ENCODE data around the gene TCEA3.
A peak's percentile ranks its signal among the peaks of the same experiment; 100 is the strongest.

TCEA3 gene

GRCh38 chr1:23402286-23403037 is 22.1 kb downstream of the TCEA3 start:
- H2BK5ac ChIP-seq (ENCODE audit: low read length) = no peak overlapping the region
- H3K18ac ChIP-seq (ENCODE audit: low read length) = no peak overlapping the region
- no peak overlapping the region for H4K91ac ChIP-seq (ENCODE audit: low read depth, low read length, poor library complexity)
- H4K8ac ChIP-seq (ENCODE audit: low read depth, low read length) = no peak overlapping the region
- no peaks in the 10 kb centered on the region for H3K79me1 ChIP-seq (ENCODE audit: low read depth, low read length)
- H3K4me1 ChIP-seq (ENCODE audit: control insufficient read depth in 2 of 2, insufficient read depth in 1 of 2, low read depth in 1 of 2, low read length in 2 of 2) = peaks cover 6 to 8% of the 10 kb centered on the region in 2 donors
- H3K23ac ChIP-seq (ENCODE audit: low read depth, low read length, poor library complexity) = no peak overlapping the region
- DNase-seq (ENCODE audit: low spot score) = no peak
- no peak overlapping the region for H2BK12ac ChIP-seq (ENCODE audit: low read length)
- H3K4me3 ChIP-seq (ENCODE audit: low read length in 2 of 2) = peak overlapping the region in 1 of 2 donors; percentile 41
- no peaks in the 10 kb centered on the region for H3K36me3 ChIP-seq (replicated peaks in 1 of 2; ENCODE audit: control insufficient read depth in 2 of 2, insufficient read depth in 2 of 2, low read length in 2 of 2)
- H3K27me3 ChIP-seq (ENCODE audit: control insufficient read depth in 3 of 3, insufficient read depth in 3 of 3, low read depth in 1 of 3, low read length in 3 of 3) = peaks cover 0 to 2% (median 0%) of the 10 kb centered on the region in 3 experiments
- no peak overlapping the region for H3K14ac ChIP-seq (ENCODE audit: low read length)
- H3K4ac ChIP-seq (ENCODE audit: low read length) = no peak overlapping the region
- H3K27ac ChIP-seq (replicated peaks; ENCODE audit: low read length) = no peak overlapping the region
- no peak overlapping the region for H2AK5ac ChIP-seq (ENCODE audit: low read depth, low read length)
- no CpG with 5 or more reads among the region's 11 CpGs for WGBS, 2 donors (ENCODE audit: extremely low coverage in 2 of 2, insufficient read length in 2 of 2, insufficient replicate concordance in 1 of 2)
- no peak overlapping the region for H3K9ac ChIP-seq (ENCODE audit: low read depth, low read length, poor library complexity)
- no peaks in the 10 kb centered on the region for H3K9me3 ChIP-seq (replicated peaks in 1 of 2; ENCODE audit: control insufficient read depth in 2 of 2, insufficient read depth in 1 of 2, low read depth in 1 of 2, low read length in 2 of 2)
- no peak overlapping the region for H2BK120ac ChIP-seq (ENCODE audit: low read depth, low read length)
- H2BK15ac ChIP-seq (ENCODE audit: low read length) = no peak overlapping the region
- no peak overlapping the region for H3K4me2 ChIP-seq (ENCODE audit: insufficient read depth, low read length, poor library complexity, severe bottlenecking)
- H2AFZ ChIP-seq (ENCODE audit: low read length) = peak overlapping the region; percentile 55

GRCh38 chr1:23401313-23401712 is 23.2 kb downstream of the TCEA3 start:
- Histone ChIP-seq H3K4ac (ENCODE audit: low read length) (no peak overlapping the region), H2AK5ac (ENCODE audit: low read depth, low read length) (no peak overlapping the region), H4K91ac (ENCODE audit: low read depth, low read length, poor library complexity) (no peak overlapping the region), H3K4me1 (ENCODE audit: control insufficient read depth in 2 of 2, insufficient read depth in 1 of 2, low read depth in 1 of 2, low read length in 2 of 2) (peaks cover 6 to 8% of the 10 kb centered on the region in 2 donors), H3K23ac (ENCODE audit: low read depth, low read length, poor library complexity) (no peak overlapping the region), H3K14ac (ENCODE audit: low read length) (no peak overlapping the region), H2BK15ac (ENCODE audit: low read length) (peak overlapping the region; percentile 75), H3K18ac (ENCODE audit: low read length) (no peak overlapping the region), H3K36me3 (replicated peaks in 1 of 2; ENCODE audit: control insufficient read depth in 2 of 2, insufficient read depth in 2 of 2, low read length in 2 of 2) (no peaks in the 10 kb centered on the region), H3K79me1 (ENCODE audit: low read depth, low read length) (no peaks in the 10 kb centered on the region), H3K4me2 (ENCODE audit: insufficient read depth, low read length, poor library complexity, severe bottlenecking) (no peak overlapping the region), H2BK5ac (ENCODE audit: low read length) (no peak overlapping the region), H3K27ac (replicated peaks; ENCODE audit: low read length) (no peak overlapping the region), H3K9ac (ENCODE audit: low read depth, low read length, poor library complexity) (no peak overlapping the region), H4K8ac (ENCODE audit: low read depth, low read length) (no peak overlapping the region), H2BK12ac (ENCODE audit: low read length) (no peak overlapping the region), H2BK120ac (ENCODE audit: low read depth, low read length) (no peak overlapping the region), H3K4me3 (ENCODE audit: low read length in 2 of 2) (no peak overlapping the region), H3K27me3 (ENCODE audit: control insufficient read depth in 3 of 3, insufficient read depth in 3 of 3, low read depth in 1 of 3, low read length in 3 of 3) (peaks cover 0 to 2% (median 0%) of the 10 kb centered on the region in 3 experiments), H2AFZ (ENCODE audit: low read length) (no peak overlapping the region), H3K9me3 (replicated peaks in 1 of 2; ENCODE audit: control insufficient read depth in 2 of 2, insufficient read depth in 1 of 2, low read depth in 1 of 2, low read length in 2 of 2) (no peaks in the 10 kb centered on the region)
- no CpG with 5 or more reads among the region's 6 CpGs for WGBS, 2 donors (ENCODE audit: extremely low coverage in 2 of 2, insufficient read length in 2 of 2, insufficient replicate concordance in 1 of 2)
- DNase-seq (ENCODE audit: low spot score) = no peak

DNA sequence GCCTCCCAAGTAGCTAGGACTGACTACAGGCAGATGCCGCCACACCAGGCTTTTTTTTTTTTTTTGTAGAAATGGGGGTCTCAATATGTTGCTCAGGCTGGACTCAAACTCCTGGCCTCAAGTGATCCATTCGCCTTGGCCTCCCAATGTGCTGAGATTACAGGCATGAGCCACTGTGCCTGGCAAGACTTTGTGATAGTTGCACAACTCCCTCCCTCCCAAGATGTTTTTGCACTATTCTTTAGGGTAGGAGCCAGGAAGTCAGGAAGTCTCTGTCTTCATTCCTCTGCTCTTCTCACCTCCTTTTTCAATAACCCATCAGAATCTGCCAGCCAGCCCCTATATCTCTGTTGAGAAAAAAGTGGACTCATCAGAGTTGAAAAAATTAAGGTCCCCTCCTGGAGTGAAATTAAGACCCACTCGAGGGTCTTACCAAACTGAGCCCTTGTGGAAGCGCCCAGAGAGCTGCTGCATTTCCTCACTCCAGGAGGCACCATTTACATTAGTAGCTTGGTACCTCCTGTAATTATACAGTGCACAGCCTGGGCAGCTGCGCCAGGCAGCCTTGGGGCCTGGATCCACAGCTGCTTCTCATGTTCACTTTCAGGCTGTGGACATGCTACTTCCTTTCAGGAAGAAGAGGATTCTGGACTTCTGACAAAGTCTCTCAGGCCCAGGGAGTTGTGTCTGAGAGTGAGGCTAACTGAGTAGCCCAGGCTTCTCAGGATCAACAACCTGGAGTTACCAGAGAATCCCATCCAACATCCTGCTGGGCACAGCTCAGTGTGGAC is 24.0 kb downstream of the TCEA3 start:
- Histone ChIP-seq H3K18ac (ENCODE audit: low read length) (no peak overlapping the region), H3K4me2 (ENCODE audit: insufficient read depth, low read length, poor library complexity, severe bottlenecking) (no peak overlapping the region), H3K27me3 (ENCODE audit: control insufficient read depth in 3 of 3, insufficient read depth in 3 of 3, low read depth in 1 of 3, low read length in 3 of 3) (peaks cover 0 to 2% (median 0%) of the 10 kb centered on the region in 3 experiments), H3K4ac (ENCODE audit: low read length) (no peak overlapping the region), H2AFZ (ENCODE audit: low read length) (no peak overlapping the region), H3K23ac (ENCODE audit: low read depth, low read length, poor library complexity) (no peak overlapping the region), H3K36me3 (replicated peaks in 1 of 2; ENCODE audit: control insufficient read depth in 2 of 2, insufficient read depth in 2 of 2, low read length in 2 of 2) (no peaks in the 10 kb centered on the region), H2BK15ac (ENCODE audit: low read length) (no peak overlapping the region), H3K27ac (replicated peaks; ENCODE audit: low read length) (no peak overlapping the region), H3K14ac (ENCODE audit: low read length) (no peak overlapping the region), H3K4me1 (ENCODE audit: control insufficient read depth in 2 of 2, insufficient read depth in 1 of 2, low read depth in 1 of 2, low read length in 2 of 2) (peaks cover 6 to 8% of the 10 kb centered on the region in 2 donors), H2BK5ac (ENCODE audit: low read length) (no peak overlapping the region), H2BK120ac (ENCODE audit: low read depth, low read length) (no peak overlapping the region), H2AK5ac (ENCODE audit: low read depth, low read length) (peak overlapping the region; percentile 10), H3K79me1 (ENCODE audit: low read depth, low read length) (no peaks in the 10 kb centered on the region), H4K8ac (ENCODE audit: low read depth, low read length) (no peak overlapping the region), H3K9ac (ENCODE audit: low read depth, low read length, poor library complexity) (no peak overlapping the region), H4K91ac (ENCODE audit: low read depth, low read length, poor library complexity) (no peak overlapping the region), H3K9me3 (replicated peaks in 1 of 2; ENCODE audit: control insufficient read depth in 2 of 2, insufficient read depth in 1 of 2, low read depth in 1 of 2, low read length in 2 of 2) (no peaks in the 10 kb centered on the region), H3K4me3 (ENCODE audit: low read length in 2 of 2) (no peak overlapping the region), H2BK12ac (ENCODE audit: low read length) (no peak overlapping the region)
- WGBS, 2 donors (ENCODE audit: extremely low coverage in 2 of 2, insufficient read length in 2 of 2, insufficient replicate concordance in 1 of 2) = no CpG with 5 or more reads among the region's 5 CpGs
- no peak for DNase-seq (ENCODE audit: low spot score)

DNA sequence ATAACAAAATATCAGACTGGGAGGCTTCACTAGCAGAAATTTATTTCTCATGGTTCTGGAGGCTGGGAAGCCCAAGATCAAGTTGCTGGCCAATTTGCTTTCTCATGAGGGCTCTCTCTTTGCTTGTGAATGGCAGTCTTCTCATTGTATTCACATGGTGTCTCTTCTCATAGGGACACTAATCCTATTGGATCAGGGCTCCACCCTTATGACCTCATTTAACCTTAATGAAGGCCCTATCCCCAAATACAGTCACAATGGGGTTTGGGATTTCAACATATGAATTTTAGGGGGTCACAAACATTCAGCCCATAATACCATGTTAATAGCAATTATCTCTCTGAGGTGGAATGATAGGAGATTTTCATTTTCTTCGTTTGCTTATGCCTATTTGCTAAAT is 25.3 kb downstream of the TCEA3 start:
- no peak overlapping the region for H3K14ac ChIP-seq (ENCODE audit: low read length)
- H3K4me2 ChIP-seq (ENCODE audit: insufficient read depth, low read length, poor library complexity, severe bottlenecking) = no peak overlapping the region
- H2BK12ac ChIP-seq (ENCODE audit: low read length) = no peak overlapping the region
- H4K91ac ChIP-seq (ENCODE audit: low read depth, low read length, poor library complexity) = no peak overlapping the region
- H3K36me3 ChIP-seq (replicated peaks in 1 of 2; ENCODE audit: control insufficient read depth in 2 of 2, insufficient read depth in 2 of 2, low read length in 2 of 2) = no peaks in the 10 kb centered on the region
- peaks cover 0 to under 1% of the 10 kb centered on the region in 2 donors for H3K9me3 ChIP-seq (replicated peaks in 1 of 2; ENCODE audit: control insufficient read depth in 2 of 2, insufficient read depth in 1 of 2, low read depth in 1 of 2, low read length in 2 of 2)
- no peak overlapping the region for H2BK15ac ChIP-seq (ENCODE audit: low read length)
- H2AFZ ChIP-seq (ENCODE audit: low read length) = no peak overlapping the region
- peaks cover 12 to 18% of the 10 kb centered on the region in 2 donors for H3K4me1 ChIP-seq (ENCODE audit: control insufficient read depth in 2 of 2, insufficient read depth in 1 of 2, low read depth in 1 of 2, low read length in 2 of 2)
- no peak overlapping the region for H3K23ac ChIP-seq (ENCODE audit: low read depth, low read length, poor library complexity)
- peaks cover 0 to 2% (median 0%) of the 10 kb centered on the region in 3 experiments for H3K27me3 ChIP-seq (ENCODE audit: control insufficient read depth in 3 of 3, insufficient read depth in 3 of 3, low read depth in 1 of 3, low read length in 3 of 3)
- no CpG with 5 or more reads among the region's 1 CpG for WGBS, 2 donors (ENCODE audit: extremely low coverage in 2 of 2, insufficient read length in 2 of 2, insufficient replicate concordance in 1 of 2)
- no peak overlapping the region for H2AK5ac ChIP-seq (ENCODE audit: low read depth, low read length)
- H2BK120ac ChIP-seq (ENCODE audit: low read depth, low read length) = no peak overlapping the region
- no peak overlapping the region for H3K9ac ChIP-seq (ENCODE audit: low read depth, low read length, poor library complexity)
- H3K4ac ChIP-seq (ENCODE audit: low read length) = no peak overlapping the region
- no peaks in the 10 kb centered on the region for H3K79me1 ChIP-seq (ENCODE audit: low read depth, low read length)
- H3K18ac ChIP-seq (ENCODE audit: low read length) = no peak overlapping the region
- DNase-seq (ENCODE audit: low spot score) = no peak
- no peak overlapping the region for H3K27ac ChIP-seq (replicated peaks; ENCODE audit: low read length)
- no peak overlapping the region for H4K8ac ChIP-seq (ENCODE audit: low read depth, low read length)
- H2BK5ac ChIP-seq (ENCODE audit: low read length) = no peak overlapping the region
- no peak overlapping the region for H3K4me3 ChIP-seq (ENCODE audit: low read length in 2 of 2)
